ENCODE data around the gene BBX.

The BBX gene

DNA sequence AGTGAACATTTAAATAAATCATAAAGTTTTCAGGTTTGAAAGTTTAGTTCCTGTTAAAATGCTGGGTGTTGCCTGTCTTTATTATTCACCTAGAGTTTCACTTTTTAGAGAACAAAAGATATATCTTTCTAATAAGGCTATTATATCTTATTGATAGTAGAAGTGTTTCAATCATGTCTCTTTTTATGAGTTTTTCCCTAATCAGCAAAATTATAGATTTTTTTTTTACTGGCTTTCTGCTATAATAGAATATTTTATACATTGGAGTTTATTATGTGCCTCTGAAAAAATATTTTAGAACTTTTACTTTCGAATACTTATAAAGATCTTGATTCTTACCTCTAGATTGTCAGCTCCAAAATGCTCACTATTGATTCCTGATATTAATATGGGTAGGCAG, 131.5 kb downstream of the BBX start:
- DNase-seq (ENCODE audit: low read depth), result no peak

- no peak for DNase-seq (ENCODE audit: low read depth)
Measured at GRCh38 chr3:107657971-107658370, 135.2 kb downstream of the BBX start.

DNA sequence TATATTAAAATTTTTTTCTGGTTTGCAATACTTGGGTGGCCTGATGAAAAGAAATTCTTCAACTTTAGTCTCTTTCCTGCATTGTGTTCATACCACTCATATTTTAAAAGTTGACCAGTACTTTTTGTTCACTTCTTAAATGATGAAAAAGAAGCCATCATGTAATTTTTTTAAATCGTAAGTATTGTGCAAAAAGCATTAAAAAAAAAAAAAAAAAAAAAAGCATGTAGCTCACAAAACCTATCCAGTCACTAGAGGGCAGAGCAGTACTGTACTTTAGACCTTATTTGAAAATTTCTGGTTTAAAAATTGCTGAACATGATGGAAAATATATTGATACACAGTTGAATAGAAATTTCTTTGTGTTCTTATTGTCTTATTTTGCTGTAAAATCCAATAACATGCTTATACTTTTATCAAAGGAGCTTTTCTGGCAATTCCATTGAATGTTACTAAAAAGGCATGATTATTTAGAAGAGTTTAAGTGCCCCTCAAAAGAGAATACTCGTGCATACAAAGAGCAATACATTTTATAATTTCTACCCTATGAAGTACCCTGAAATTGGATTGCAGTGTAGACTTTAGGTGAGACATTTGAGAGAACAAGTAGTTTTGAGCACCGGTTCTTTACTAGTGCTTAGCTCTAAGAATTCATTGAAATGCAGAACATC, 137.7 kb downstream of the BBX start:
- DNase-seq (ENCODE audit: low read depth), result no peak

GRCh38 chr3:107661447-107662123, 138.8 kb downstream of the BBX start:
- DNase-seq (ENCODE audit: low read depth), result no peak

GRCh38 chr3:107662124-107662507, 139.4 kb downstream of the BBX start:
- DNase-seq (ENCODE audit: low read depth), result no peak

GRCh38 chr3:107662586-107662985, 139.8 kb downstream of the BBX start:
- no peak for DNase-seq (ENCODE audit: low read depth)

- no peak for DNase-seq (ENCODE audit: low read depth)
Measured at GRCh38 chr3:107663266-107663665, 140.5 kb downstream of the BBX start.

DNA sequence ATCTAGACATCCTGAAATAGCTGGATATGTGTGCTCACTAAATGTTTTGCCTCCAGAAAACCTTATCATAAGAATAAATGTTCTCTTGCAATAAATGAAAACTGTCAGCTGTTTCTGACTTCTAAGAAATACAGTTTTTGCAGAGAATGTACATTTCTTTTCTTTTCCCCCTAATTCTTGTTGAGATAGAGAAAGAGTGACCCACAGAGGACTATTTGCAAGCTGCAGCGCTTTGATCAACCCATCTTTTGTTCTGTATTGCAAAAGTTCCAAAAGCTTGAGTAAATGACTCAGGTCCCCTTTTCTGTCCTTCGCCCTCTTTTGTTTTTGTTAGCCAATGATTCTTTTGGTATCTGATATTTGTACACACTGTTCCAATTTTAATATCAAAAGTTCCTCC, 141.9 kb downstream of the BBX start:
- no peak for DNase-seq (ENCODE audit: low read depth)

DNA sequence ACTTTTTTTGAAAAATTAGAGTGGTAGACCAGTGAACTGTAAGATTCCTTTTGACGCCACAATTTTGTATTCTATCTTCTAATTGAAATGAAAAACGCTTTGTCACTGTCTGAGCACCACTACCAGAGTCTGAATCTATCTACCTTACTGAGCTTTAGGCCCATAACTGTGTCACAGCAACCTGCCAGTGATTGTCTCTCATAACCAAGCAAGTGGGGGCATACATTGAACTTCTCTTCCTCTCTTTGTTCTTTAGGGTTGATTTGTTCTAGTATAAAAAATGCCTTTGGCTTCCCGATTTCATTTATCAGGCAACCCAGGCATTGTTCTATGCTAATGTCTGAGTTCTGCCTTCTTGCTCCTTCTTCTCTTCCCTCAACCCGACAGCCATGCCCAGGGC, 142.6 kb downstream of the BBX start:
- no peak for DNase-seq (ENCODE audit: low read depth)

- no peak for DNase-seq (ENCODE audit: low read depth)
Measured at GRCh38 chr3:107666853-107667252, 144.1 kb downstream of the BBX start.

DNA sequence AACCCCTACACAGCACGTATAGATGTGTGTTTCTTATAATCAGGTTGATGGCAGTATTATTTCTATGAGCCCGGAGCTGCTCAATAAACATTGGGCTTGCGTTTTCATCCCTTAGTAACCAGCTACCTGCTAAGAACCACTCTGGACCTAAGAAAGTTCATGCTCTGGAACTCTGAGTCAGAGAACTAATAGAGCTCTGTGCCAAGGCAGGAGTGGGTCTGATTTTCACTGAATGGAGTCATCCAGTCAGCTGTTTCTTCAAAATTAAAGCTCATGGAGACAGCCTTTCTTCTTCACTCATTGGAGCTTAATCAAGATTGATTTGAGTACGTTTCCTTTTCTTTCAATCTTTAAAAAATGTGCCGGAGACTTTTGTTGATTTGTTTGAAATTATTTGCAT, 145.7 kb downstream of the BBX start:
- DNase-seq (ENCODE audit: low read depth), result no peak

- DNase-seq (ENCODE audit: low read depth), result no peak
Measured at GRCh38 chr3:107668963-107669362, 146.2 kb downstream of the BBX start.

- no peak for DNase-seq (ENCODE audit: low read depth)
Measured at GRCh38 chr3:107669669-107670068, 146.9 kb downstream of the BBX start.

DNA sequence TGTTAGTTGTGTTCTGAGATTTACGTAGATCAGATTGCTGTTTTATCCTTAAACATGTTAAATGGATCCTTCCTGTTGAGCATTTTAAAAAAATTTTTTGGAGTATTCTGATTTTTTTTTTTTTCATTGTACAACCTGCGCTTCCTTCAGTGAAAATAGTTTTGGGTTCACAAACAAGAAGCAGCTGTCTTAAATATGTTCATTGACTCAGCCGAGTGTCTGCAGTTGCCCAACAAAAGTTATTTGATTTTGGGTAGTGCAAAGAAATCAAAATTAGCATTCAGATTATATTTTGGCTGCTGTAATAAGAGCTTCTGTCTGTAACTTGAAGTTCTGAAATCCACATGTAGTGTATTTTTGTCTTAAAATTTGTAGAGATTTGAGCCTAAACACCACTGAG, 148.2 kb downstream of the BBX start:
- DNase-seq (ENCODE audit: low read depth), result no peak

GRCh38 chr3:107674371-107674770, 151.6 kb downstream of the BBX start:
- DNase-seq (ENCODE audit: low read depth), result no peak

DNA sequence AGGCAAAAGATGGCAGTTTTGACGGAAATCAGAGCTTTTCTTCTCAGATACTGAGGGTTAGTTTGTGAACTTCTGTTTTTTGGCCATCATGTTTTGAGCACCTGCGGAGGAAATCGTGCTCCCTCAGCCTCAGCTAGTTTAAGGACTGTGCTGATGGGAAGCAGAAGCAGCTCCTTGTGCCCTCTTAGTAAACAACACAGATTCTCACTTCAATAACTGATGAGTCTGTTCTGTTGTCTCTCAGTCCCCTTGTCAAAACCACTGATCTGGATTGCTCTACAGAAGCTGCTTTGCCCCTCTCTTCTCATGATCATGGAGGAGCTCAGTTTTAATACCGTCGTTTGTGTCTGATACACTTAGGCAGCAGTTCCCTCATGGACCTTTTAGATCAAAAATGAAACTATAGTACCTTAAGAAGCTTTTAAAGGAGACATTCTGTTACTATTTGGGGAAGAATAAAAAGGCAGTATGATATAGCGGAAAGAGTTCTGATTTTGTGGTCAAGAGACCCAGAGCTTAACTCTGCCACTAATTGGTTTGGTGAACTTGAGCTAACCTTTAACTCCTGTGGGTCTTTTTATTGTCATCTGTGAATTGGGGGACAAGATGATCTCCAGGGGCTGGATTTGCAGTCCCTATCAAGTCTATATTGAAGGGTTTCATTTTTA, 152.6 kb downstream of the BBX start:
- no peak for DNase-seq (ENCODE audit: low read depth)

GRCh38 chr3:107676469-107677309, 153.9 kb downstream of the BBX start:
- no peak for DNase-seq (ENCODE audit: low read depth)

- DNase-seq (ENCODE audit: low read depth), result no peak
Measured at GRCh38 chr3:107679921-107680320, 157.2 kb downstream of the BBX start.

- DNase-seq (ENCODE audit: low read depth), result no peak
Measured at GRCh38 chr3:107680698-107681097, 157.9 kb downstream of the BBX start.

- DNase-seq (ENCODE audit: low read depth), result no peak
Measured at GRCh38 chr3:107681396-107681795, 158.6 kb downstream of the BBX start.

GRCh38 chr3:107682580-107682979, 159.8 kb downstream of the BBX start:
- DNase-seq (ENCODE audit: low read depth), result no peak

- no peak for DNase-seq (ENCODE audit: low read depth)
Measured at GRCh38 chr3:107683447-107683846, 160.7 kb downstream of the BBX start.

All from stimulated activated CD8-positive, alpha-beta memory T cell treated with anti-CD3 and anti-CD28 coated beads, Interleukin-7, amount 100 ng/mL, for 24 hours (primary cell).